Mucosa of rectum (tissue), 2 donors: ENCODE results near the gene HBZ.

ENCODE experiments used
- H3K27ac ChIP-seq, 2 donors: one replicate each; pipeline ENCODE4 v1.7.0; 2013; ENCODE audit warnings: inconsistent platforms in 2 of 2, low read depth in 2 of 2, low read length in 2 of 2
- H3K27me3 ChIP-seq, 2 donors: one replicate each; pipeline ENCODE4 v1.7.0; 2013; ENCODE audit warnings: low read length in 2 of 2; ENCODE audit not compliant: control insufficient read depth in 2 of 2, insufficient read depth in 2 of 2
- H3K36me3 ChIP-seq, 2 donors: one replicate each; pipeline ENCODE4 v1.7.0; 2013; ENCODE audit warnings: low read length in 2 of 2; ENCODE audit not compliant: control insufficient read depth in 2 of 2, insufficient read depth in 2 of 2
- H3K4me1 ChIP-seq, 2 donors: one replicate each; pipeline ENCODE4 v1.7.0; 2013; ENCODE audit warnings: low read length in 2 of 2, mild to moderate bottlenecking in 1 of 2; ENCODE audit not compliant: control insufficient read depth in 2 of 2, insufficient read depth in 2 of 2
- H3K4me3 ChIP-seq, 2 donors: one replicate each; pipeline ENCODE4 v1.7.0; 2013; ENCODE audit warnings: low read length in 2 of 2
- H3K9ac ChIP-seq, 2 donors: one replicate each; pipeline ENCODE4 v1.7.0; 2013; ENCODE audit warnings: low read length in 2 of 2, low read depth in 1 of 2, mild to moderate bottlenecking in 1 of 2
- H3K9me3 ChIP-seq, 2 donors: one replicate each; pipeline ENCODE4 v1.7.0; 2013; ENCODE audit warnings: low read length in 2 of 2; ENCODE audit not compliant: control insufficient read depth in 2 of 2
- donor health status: healthy.
- donor health status: Normal muscosa, but diverticular disease.

HBZ gene

GRCh38 chr16:178668-179015 is 26.2 kb downstream of the HBZ start:
- no peak overlapping the region for H3K27ac ChIP-seq
- peaks cover 37% of the 10 kb centered on the region in 2 donors for H3K27me3 ChIP-seq
- H3K9ac ChIP-seq: no peak overlapping the region
- H3K9me3 ChIP-seq: no peaks in the 10 kb centered on the region
- H3K4me3 ChIP-seq: no peak overlapping the region
- H3K4me1 ChIP-seq: peaks cover 7% of the 10 kb centered on the region in 2 donors
- H3K36me3 ChIP-seq: no peaks in the 10 kb centered on the region

- Histone ChIP-seq H3K4me3 (no peak overlapping the region), H3K27me3 (peaks cover 36 to 37% of the 10 kb centered on the region in 2 donors)
These were observed 27.0 kb downstream of the HBZ start for GRCh38 chr16:179211-180092.

GRCh38 chr16:180101-180675 is 27.7 kb downstream of the HBZ start, which contains the start of gene HBQ1:
TSS of gene HBQ1 (plus strand) at chr16:180459. CDS start at chr16:180487, 28 bp downstream.
- Histone ChIP-seq H3K27me3 (peaks cover 31 to 33% of the 10 kb centered on the region in 2 donors), H3K4me3 (peak within 1 kb of the TSS; percentile 23 to 41), H3K9ac (peak within 1 kb of the TSS in 1 of 2 donors; percentile 10), H3K9me3 (no peaks in the 10 kb centered on the region), H3K36me3 (peaks cover 0 to 2% of the 10 kb centered on the region in 2 donors), H3K4me1 (peaks cover 7 to 10% of the 10 kb centered on the region in 2 donors), H3K27ac (no peak within 1 kb of the TSS)

More at GRCh38 chr16:179211-180092, 27.0 kb downstream of the HBZ start:
- Histone ChIP-seq H3K9me3 (no peaks in the 10 kb centered on the region), H3K4me1 (peaks cover 7 to 10% of the 10 kb centered on the region in 2 donors), H3K36me3 (no peaks in the 10 kb centered on the region), H3K27ac (no peak overlapping the region), H3K9ac (no peak overlapping the region)

GRCh38 chr16:180681-181564 is 28.5 kb downstream of the HBZ start:
- H3K27ac ChIP-seq: no peak overlapping the region
- H3K4me1 ChIP-seq: peaks cover 7 to 10% of the 10 kb centered on the region in 2 donors
- H3K4me3 ChIP-seq: peak overlapping the region; percentile 23 to 41
- peaks cover 0 to 5% of the 10 kb centered on the region in 2 donors for H3K36me3 ChIP-seq
- peak overlapping the region in 1 of 2 donors; percentile 10 for H3K9ac ChIP-seq
- H3K27me3 ChIP-seq: peaks cover 26 to 28% of the 10 kb centered on the region in 2 donors
- H3K9me3 ChIP-seq: no peaks in the 10 kb centered on the region

GRCh38 chr16:181565-182021 is 29.1 kb downstream of the HBZ start:
- Histone ChIP-seq H3K4me3 (no peak overlapping the region), H3K9ac (no peak overlapping the region), H3K27ac (no peak overlapping the region)

GRCh38 chr16:183005-183404 is 30.6 kb downstream of the HBZ start:
- H3K9ac ChIP-seq: no peak overlapping the region
- peaks cover 7 to 12% of the 10 kb centered on the region in 2 donors for H3K36me3 ChIP-seq
- peaks cover 7 to 10% of the 10 kb centered on the region in 2 donors for H3K4me1 ChIP-seq
- no peaks in the 10 kb centered on the region for H3K9me3 ChIP-seq
- H3K4me3 ChIP-seq: no peak overlapping the region
- H3K27ac ChIP-seq: no peak overlapping the region
- H3K27me3 ChIP-seq: peaks cover 19 to 20% of the 10 kb centered on the region in 2 donors

More at GRCh38 chr16:181565-182021, 29.1 kb downstream of the HBZ start:
- H3K27me3 ChIP-seq: peaks cover 26 to 28% of the 10 kb centered on the region in 2 donors
- H3K36me3 ChIP-seq: peaks cover 0 to 5% of the 10 kb centered on the region in 2 donors
- H3K4me1 ChIP-seq: peaks cover 7 to 10% of the 10 kb centered on the region in 2 donors
- H3K9me3 ChIP-seq: no peaks in the 10 kb centered on the region

- Histone ChIP-seq H3K4me1 (peaks cover 7 to 10% of the 10 kb centered on the region in 2 donors), H3K27me3 (peaks cover 3 to 5% of the 10 kb centered on the region in 2 donors), H3K9me3 (no peaks in the 10 kb centered on the region), H3K9ac (no peak overlapping the region), H3K27ac (no peak overlapping the region), H3K36me3 (peaks cover 24 to 28% of the 10 kb centered on the region in 2 donors), H3K4me3 (no peak overlapping the region)
These were observed 32.8 kb downstream of the HBZ start for GRCh38 chr16:185213-185612.

- peaks cover 7 to 8% of the 10 kb centered on the region in 2 donors for H3K4me1 ChIP-seq
- H3K36me3 ChIP-seq: peaks cover 29 to 33% of the 10 kb centered on the region in 2 donors
- H3K27ac ChIP-seq: no peak overlapping the region
- H3K9me3 ChIP-seq: no peaks in the 10 kb centered on the region
- H3K27me3 ChIP-seq: peaks cover 3 to 5% of the 10 kb centered on the region in 2 donors
- H3K9ac ChIP-seq: no peak overlapping the region
- H3K4me3 ChIP-seq: no peak overlapping the region
These were observed 33.2 kb downstream of the HBZ start for GRCh38 chr16:185691-186090.

- Histone ChIP-seq H3K4me3 (no peak overlapping the region), H3K27ac (no peak overlapping the region), H3K27me3 (no peaks in the 10 kb centered on the region), H3K4me1 (peaks cover 0 to 3% of the 10 kb centered on the region in 2 donors), H3K36me3 (peaks cover 40 to 48% of the 10 kb centered on the region in 2 donors), H3K9me3 (no peaks in the 10 kb centered on the region), H3K9ac (no peak overlapping the region)
These were observed 34.9 kb downstream of the HBZ start for GRCh38 chr16:187330-187729.
